Activated CD8-positive, alpha-beta memory T cell treated with anti-CD3 and anti-CD28 coated beads for 36 hours (primary cell): ENCODE data around the gene ZBED5. TPM values are rescaled to one million over a fixed set of nuclear protein-coding genes. Genes with fewer than 3 reads are reported as not detected.

ENCODE experiments used
- CTCF ChIA-PET: fragments of 350-600 bp; sonication (Branson Sonifier 250); formaldehyde crosslinking; loops from one replicate; lab custom pipeline; 2021; ENCODE audit warnings: antibody characterized with exemption; lab: Charles Lee
- POLR2A ChIA-PET: fragments of 350-600 bp; sonication (Branson Sonifier 250); formaldehyde crosslinking; loops from one replicate; lab custom pipeline; 2021; ENCODE audit warnings: antibody characterized with exemption; lab: Charles Lee
- total RNA-seq, 2 experiments: library from RNA; stranded (reverse); gene quantifications; one replicate each; pipeline ENCODE4 v1.2.3, GENCODE V29; 2021

The ZBED5 gene
- total RNA-seq, 2 experiments from 2014 or later: 37.9 to 38.4 TPM

DNA sequence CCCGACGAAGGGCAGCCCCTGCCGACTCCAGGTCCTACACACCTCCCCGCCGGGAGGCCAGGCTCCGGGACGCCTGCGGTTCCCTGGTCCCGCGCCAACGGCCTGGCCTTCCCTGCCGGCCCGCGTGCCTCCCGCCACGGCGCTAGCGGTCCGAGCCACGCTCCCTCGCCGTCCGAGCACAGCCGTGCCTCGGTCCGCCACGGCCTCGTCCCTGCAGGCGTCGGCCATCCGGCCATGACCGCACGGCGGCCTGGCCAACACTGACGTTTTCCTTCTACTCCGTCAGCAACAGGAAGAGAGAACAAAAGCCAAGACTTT, 49.7 kb downstream of the ZBED5 start:
- CTCF ChIA-PET: interaction anchor here (1.7 to 3.2 kb wide), 2 partner anchors 10 to 15 kb away, joined by 5 to 17 read pairs; no protein-coding TSS in a partner anchor
- POLR2A ChIA-PET: interaction anchor here (0.5 to 3.7 kb wide), 11 partner anchors 11 to 1034 kb away, joined by 4 to 93 read pairs (median 9); partner anchors contain the start of genes AMPD3, CTR9, USP47 and ZBED5

DNA sequence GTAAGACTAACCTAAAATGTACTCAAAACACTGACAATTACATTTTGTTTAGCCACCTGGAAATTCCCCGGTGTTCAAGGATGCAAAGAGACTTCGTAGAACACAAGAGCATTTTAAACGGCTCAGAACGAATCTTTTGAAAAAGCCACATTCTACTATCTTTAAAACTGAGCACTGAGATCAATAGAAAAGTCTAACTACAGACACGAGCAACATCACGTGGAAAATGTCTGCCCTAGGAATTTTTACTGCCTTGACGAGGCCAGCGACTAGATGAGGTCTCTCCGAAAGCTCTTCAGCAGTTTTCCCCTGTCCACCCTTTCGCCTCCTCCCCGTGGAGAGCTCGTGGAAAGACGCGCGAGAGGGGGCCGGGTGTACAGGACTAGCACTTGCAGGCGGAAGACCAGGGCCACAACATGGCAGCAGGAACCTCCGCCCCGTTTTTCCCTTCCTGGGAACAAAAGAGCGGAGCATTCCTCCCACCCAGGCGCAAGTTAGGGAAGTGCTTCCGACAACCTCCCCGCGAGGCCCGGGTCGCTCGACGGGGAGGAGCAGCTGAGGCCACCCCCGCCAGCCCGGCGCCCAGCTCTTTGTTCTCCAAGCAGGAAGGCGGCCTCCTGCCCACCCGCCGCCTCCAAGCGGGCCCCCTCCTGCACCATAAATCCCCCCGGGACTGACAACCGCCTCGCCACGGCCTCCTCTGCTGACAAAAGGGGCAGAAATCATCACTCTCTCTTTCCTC, 50.2 kb downstream of the ZBED5 start:
- ChIA-PET POLR2A (interaction anchor here (0.6 to 3.7 kb wide), 5 partner anchors 10 to 123 kb away, joined by 4 to 93 read pairs (median 4); partner anchors contain the start of genes CTR9 and ZBED5), CTCF (interaction anchor here (0.8 to 3.2 kb wide), 3 partner anchors 9 to 15 kb away, joined by 3 to 17 read pairs (median 5); no protein-coding TSS in a partner anchor)

- ChIA-PET CTCF (interaction anchor here (0.8 kb wide), 1 partner anchor 13 kb away, joined by 3 read pairs; no protein-coding TSS in a partner anchor), POLR2A (interaction anchor here (1.1 kb wide), 1 partner anchor 10 kb away, joined by 3 read pairs; no protein-coding TSS in a partner anchor)
These were observed 51.6 kb downstream of the ZBED5 start for GRCh38 chr11:10806206-10806605.

- ChIA-PET POLR2A (interaction anchor here (1.1 kb wide), 1 partner anchor 52 kb away, joined by 4 read pairs; the partner anchor contains the start of gene ZBED5), CTCF (interaction anchor here (0.8 kb wide), 1 partner anchor 13 kb away, joined by 3 read pairs; no protein-coding TSS in a partner anchor)
These were observed 52.1 kb downstream of the ZBED5 start for GRCh38 chr11:10805741-10806140.

DNA sequence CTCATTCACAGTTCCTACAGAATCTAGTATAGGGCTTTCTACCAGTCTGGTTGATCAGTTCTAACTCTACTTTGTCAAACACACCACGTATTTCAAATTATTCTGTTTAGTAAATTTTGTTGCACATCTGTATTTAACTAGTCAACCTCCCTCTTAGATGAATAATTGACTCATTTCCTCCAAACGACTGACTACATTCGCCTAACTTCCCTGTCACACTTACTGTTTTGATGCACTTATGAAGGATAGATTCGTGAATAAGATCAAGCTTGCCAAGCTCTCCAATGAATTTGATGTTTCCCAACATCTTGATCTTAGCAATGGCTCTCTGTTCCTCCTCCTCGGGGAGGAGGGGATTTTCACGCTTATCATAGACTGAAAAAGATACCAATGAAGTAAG, 54.2 kb downstream of the ZBED5 start:
- CTCF ChIA-PET: interaction anchor here (3.1 kb wide), 1 partner anchor 11 kb away, joined by 16 read pairs; no protein-coding TSS in a partner anchor
- POLR2A ChIA-PET: interaction anchor here (0.5 to 0.7 kb wide), 4 partner anchors 10 to 127 kb away, joined by 3 to 4 read pairs (median 4); no protein-coding TSS in a partner anchor

Other genes starting within 250 kb of the ZBED5 start
- not detected for gene IRAG1, start 164.3 kb downstream of the ZBED5 start, total RNA-seq
- 10 to 100 TPM; 46.3 to 50.6 TPM for gene CTR9, start 106.8 kb downstream of the ZBED5 start, total RNA-seq
- 1,000 to 10,000 TPM; 1,451 to 1,459 TPM for gene EIF4G2, start 49.1 kb downstream of the ZBED5 start, total RNA-seq